Measurements from ENCODE around the gene CYS1. TPM values are rescaled to one million over a fixed set of nuclear protein-coding genes. Genes with fewer than 3 reads are reported as not detected.
"Not testable (repeated sequence)": the region's sequence is repeated elsewhere in the genome, so short reads cannot be mapped to it uniquely, and the experiment has no call there.

CYS1 gene
- total RNA-seq, 4 donors from 2014 or later, result 1.1 to 7.4 (median 2.0) TPM

GRCh38 chr2:10094271-10094814 lies 14.1 kb upstream of the CYS1 start:
- intact Hi-C loops (cut with DNase I; ENCODE audit: low total_unique reads) (no loop called here), in situ Hi-C loops (cut with MboI; ENCODE audit: low pct_ligation_motif_present in 1 of 4, low pct_unique_long_range_greater_than_20kb in 1 of 4, low sequenced_read_pairs in 3 of 4) (loop anchor here in 1 of 4 donors (25.0 kb wide), 1 partner anchor 568 kb away; no protein-coding TSS in a partner anchor)
- WGBS, 2 donors (ENCODE audit: low coverage in 1 of 2), result 84 to 91% methylated on average over 5 to 11 of the region's 13 CpGs
- Histone ChIP-seq H3K36me3 (no peaks in the 10 kb centered on the region), H3K4me1 (peaks cover 0 to 14% (median 5%) of the 10 kb centered on the region in 4 donors), H3K9me3 (no peaks in the 10 kb centered on the region), H3K27me3 (peaks cover 21% of the 10 kb centered on the region), H3K27ac (no peak overlapping the region), H3K4me3 (no peak overlapping the region)
- DNase-seq, result no peak
- no peak for TF ChIP-seq POLR2AphosphoS5 (IDR thresholded peaks at IDR 0.05)
- TF ChIP-seq, protein P1, sequence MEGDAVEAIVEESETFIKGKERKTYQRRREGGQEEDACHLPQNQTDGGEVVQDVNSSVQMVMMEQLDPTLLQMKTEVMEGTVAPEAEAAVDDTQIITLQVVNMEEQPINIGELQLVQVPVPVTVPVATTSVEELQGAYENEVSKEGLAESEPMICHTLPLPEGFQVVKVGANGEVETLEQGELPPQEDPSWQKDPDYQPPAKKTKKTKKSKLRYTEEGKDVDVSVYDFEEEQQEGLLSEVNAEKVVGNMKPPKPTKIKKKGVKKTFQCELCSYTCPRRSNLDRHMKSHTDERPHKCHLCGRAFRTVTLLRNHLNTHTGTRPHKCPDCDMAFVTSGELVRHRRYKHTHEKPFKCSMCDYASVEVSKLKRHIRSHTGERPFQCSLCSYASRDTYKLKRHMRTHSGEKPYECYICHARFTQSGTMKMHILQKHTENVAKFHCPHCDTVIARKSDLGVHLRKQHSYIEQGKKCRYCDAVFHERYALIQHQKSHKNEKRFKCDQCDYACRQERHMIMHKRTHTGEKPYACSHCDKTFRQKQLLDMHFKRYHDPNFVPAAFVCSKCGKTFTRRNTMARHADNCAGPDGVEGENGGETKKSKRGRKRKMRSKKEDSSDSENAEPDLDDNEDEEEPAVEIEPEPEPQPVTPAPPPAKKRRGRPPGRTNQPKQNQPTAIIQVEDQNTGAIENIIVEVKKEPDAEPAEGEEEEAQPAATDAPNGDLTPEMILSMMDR (IDR thresholded peaks at IDR 0.05), result no peak
- TF ChIP-seq EP300 (IDR thresholded peaks at IDR 0.05; ENCODE audit: low read depth), result no peak
- no peak for TF ChIP-seq POLR2A (IDR thresholded peaks at IDR 0.05)

GRCh38 chr2:10091889-10092244 lies 11.7 kb upstream of the CYS1 start:
- DNase-seq; H3K36me3 ChIP-seq; intact Hi-C loops (cut with DNase I; ENCODE audit: low total_unique reads); H3K4me1 ChIP-seq; H3K9me3 ChIP-seq; H3K27ac ChIP-seq: not testable (repeated sequence)
- peak overlapping the region in 1 of 4 donors; percentile 50 for H3K4me3 ChIP-seq
- peaks cover 21% of the 10 kb centered on the region for H3K27me3 ChIP-seq
- WGBS, 2 donors (ENCODE audit: low coverage in 1 of 2), result 100% methylated on average over 2 of the region's 2 CpGs; no CpG with 5 or more reads in 1 of the 2 donors
- in situ Hi-C loops (cut with MboI; ENCODE audit: low pct_ligation_motif_present in 1 of 4, low pct_unique_long_range_greater_than_20kb in 1 of 4, low sequenced_read_pairs in 3 of 4), result loop anchor here in 1 of 4 donors (25.0 kb wide), 1 partner anchor 570 kb away; no protein-coding TSS in a partner anchor

DNA sequence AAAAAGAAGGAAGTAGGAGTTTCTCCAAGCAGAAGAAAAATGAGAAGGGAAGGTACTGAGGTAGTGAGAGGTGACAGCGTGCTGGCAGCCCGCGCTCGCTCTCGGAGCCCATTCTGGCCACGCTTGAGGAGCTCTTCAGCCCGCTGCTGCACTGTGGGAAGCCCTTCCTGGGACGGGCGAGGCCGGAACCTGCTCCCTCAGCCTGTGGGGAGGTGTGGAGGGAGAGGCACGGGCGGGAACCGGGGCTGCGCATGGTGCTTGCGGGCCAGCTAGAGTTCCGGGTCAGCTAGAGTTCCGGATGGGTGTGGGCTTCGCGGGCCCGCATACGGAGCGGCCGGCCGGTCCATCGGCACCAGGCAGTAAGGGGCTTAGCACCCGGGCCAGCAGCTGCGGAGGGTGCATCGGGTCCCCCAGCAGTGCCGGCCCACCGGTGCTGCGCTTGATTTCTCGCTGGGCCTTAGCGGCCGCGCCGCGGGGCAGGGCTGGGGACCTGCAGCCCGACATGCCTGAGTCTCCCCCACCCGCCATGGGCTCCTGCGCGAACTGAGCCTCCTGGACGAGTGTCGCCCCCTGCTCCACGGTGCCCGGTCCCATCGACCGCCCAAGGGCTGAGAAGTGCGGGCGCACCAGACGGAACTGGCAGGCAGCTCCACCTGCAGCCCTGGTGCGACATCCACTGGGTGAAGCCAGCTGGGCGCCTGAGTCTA lies 11.1 kb upstream of the CYS1 start:
- Histone ChIP-seq H3K27ac (no peak overlapping the region), H3K36me3 (no peaks in the 10 kb centered on the region), H3K4me1 (peaks cover 0 to 6% (median 4%) of the 10 kb centered on the region in 4 donors), H3K4me3 (peak overlapping the region in 2 of 4 donors; percentile 3 to 50), H3K27me3 (peaks cover 21% of the 10 kb centered on the region), H3K9me3 (no peaks in the 10 kb centered on the region)
- TF ChIP-seq, protein P1 (IDR thresholded peaks at IDR 0.05), result no peak
- peak; percentile 27 for TF ChIP-seq POLR2A (IDR thresholded peaks at IDR 0.05)
- no peak for TF ChIP-seq EP300 (IDR thresholded peaks at IDR 0.05; ENCODE audit: low read depth)
- TF ChIP-seq POLR2AphosphoS5 (IDR thresholded peaks at IDR 0.05), result no peak
- 35% methylated on average over 52 of the region's 52 CpGs; no CpG with 5 or more reads in 1 of the 2 donors for WGBS, 2 donors (ENCODE audit: low coverage in 1 of 2)
- in situ Hi-C loops (cut with MboI; ENCODE audit: low pct_ligation_motif_present in 1 of 4, low pct_unique_long_range_greater_than_20kb in 1 of 4, low sequenced_read_pairs in 3 of 4), result loop anchor here in 1 of 4 donors (25.0 kb wide), 1 partner anchor 571 kb away; no protein-coding TSS in a partner anchor
- peak; percentile 57 for DNase-seq
- intact Hi-C loops (cut with DNase I; ENCODE audit: low total_unique reads), result no loop called here

DNA sequence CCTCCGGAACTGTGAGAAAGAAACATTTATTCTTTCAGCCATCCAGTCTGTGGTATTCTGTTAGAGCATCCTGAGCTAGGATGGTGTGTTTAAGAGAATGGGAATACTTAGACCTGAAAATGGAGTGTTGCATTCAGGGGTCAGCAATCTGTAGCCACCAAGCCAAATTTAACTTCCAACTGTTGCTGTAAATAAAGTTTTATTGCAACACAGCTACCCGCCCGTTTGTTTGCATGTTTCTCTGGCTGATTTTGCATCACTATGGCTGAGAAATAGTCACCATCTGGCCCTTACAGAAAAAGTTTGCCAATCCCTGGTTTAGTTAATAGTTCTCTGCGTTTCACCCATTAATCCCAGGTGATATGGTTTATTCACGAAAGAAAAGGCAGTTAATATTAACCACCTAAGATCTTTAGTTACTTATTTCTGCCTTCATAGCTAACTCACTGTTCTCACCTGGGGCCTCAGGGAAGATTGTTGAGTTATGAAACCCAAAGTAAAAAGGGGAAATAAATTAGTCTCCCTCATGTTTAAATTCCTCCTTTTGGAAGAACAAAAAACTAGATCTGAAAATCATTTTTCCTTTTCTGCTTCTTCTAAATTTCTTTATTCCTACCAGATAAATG lies 9.5 kb upstream of the CYS1 start:
- intact Hi-C loops (cut with DNase I; ENCODE audit: low total_unique reads) (no loop called here), in situ Hi-C loops (cut with MboI; ENCODE audit: low pct_ligation_motif_present in 1 of 4, low pct_unique_long_range_greater_than_20kb in 1 of 4, low sequenced_read_pairs in 3 of 4) (loop anchor here in 1 of 4 donors (25.0 kb wide), 1 partner anchor 573 kb away; no protein-coding TSS in a partner anchor)
- H3K27me3 ChIP-seq, result peaks cover 31% of the 10 kb centered on the region
- WGBS, 2 donors (ENCODE audit: low coverage in 1 of 2), result 59% methylated on average over 4 to 5 of the region's 5 CpGs
- DNase-seq, result no peak
- H3K27ac ChIP-seq, result no peak overlapping the region
- H3K36me3 ChIP-seq, result no peaks in the 10 kb centered on the region
- peaks cover 0 to 6% (median 4%) of the 10 kb centered on the region in 4 donors for H3K4me1 ChIP-seq
- TF ChIP-seq EP300 (IDR thresholded peaks at IDR 0.05; ENCODE audit: low read depth) (no peak), POLR2A (IDR thresholded peaks at IDR 0.05) (no peak), POLR2AphosphoS5 (IDR thresholded peaks at IDR 0.05) (no peak)
- TF ChIP-seq, protein P1 (IDR thresholded peaks at IDR 0.05), result no peak
- no peak overlapping the region for H3K4me3 ChIP-seq
- no peaks in the 10 kb centered on the region for H3K9me3 ChIP-seq
